Measurements from ENCODE around the gene DOCK11.

The DOCK11 gene

DNA sequence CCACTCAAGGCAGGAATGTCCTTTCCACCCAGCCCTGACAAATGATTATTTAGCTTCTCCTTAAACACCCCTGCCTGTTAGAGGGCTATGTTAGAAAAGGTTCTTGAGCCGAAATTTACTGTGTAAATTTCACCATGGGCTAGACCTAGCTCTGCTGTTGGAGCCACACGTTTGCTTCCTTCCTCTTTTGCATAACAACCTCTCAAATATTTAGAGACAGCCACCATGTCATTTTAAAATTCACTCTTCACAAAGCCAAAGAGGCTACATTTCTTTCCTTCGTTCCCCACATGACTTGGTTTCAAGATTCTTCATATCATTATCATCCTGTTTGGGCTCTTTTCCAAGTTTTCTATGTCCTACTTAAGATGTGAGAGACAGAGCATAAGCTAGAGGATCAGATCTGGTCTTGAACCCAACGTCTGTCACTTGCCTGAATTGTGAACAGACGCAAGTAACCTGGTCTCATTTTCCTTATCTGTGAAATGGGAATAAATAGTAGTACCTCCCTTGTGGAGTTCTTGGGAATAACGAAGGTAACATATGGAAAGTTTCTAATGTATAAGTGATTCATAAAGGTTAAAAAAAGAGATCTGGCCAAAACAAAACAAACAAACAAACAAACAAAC, 6.7 kb downstream of the DOCK11 start:
- no peak for FAIRE-seq

DNA sequence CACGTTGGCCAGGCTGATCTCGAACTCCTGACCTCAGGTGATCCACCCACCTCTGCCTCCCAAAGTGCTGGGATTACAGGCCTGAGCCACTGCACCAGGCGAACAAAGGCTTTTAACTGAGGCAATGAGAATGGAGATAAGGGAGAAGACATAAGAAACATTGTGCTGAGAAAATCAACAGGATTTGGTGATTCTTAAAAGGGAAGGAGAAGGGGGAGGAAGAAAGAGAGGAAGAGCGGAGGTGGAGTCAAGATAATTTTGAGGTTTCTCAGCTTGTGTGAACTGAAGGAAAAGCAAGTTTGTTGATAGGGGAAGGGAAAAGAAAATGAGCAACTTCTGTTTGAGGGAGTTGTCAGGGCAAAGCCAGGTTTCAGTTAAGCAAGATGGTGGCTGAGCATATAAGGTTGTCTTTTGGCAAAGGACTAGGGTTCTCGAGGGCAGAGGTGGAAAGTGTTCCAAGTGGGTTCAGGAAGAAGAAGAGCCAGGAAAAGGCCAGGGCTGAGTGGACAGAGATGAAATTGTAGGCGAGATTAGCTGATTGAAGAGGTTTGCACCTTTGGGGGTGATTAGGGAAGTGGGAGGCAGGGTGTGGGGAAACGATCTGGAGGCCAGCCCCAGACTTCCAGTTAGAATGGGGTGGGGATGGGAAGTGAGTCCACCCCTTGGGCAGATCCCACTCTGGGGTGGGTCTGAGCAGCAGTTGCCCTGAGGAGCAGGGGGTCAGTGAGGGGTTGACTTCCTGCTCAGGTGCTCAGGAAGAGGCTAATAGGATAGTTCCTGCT, 7.8 kb downstream of the DOCK11 start:
- no peak for FAIRE-seq

GRCh38 chrX:118504581-118504980, 9.0 kb downstream of the DOCK11 start:
- no peak for FAIRE-seq

DNA sequence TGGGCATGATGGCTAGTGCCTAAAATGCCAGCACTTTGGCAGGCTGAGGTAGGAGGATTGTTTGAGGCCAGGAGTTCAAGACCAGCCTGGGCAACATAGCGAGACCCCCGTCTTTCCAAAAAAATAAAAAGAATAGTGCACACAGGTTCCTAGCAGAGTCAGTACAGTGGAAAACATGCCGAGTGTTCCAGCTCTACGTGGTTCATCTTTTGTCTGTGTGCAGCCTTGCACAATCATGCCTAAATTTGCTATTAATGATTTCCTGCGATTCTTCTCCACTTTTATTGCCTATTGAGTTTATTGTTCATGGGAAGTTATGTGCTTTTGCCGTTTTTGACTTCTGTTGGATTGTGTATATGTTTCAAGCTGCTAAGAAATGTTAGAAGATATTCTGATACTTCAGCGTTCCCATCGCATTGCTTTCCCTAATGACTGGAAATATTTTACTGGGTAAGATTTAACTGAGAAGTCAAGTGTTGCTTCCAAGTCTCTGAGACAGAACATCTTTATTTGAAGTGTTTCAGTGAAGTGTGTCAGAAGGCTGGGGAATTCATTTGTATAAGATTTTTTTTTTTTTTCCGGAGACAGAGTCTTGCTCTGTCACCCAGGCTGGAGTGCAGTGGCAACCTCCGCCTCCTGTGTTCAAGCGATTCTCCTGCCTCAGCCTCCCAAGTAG, 11.3 kb downstream of the DOCK11 start:
- no peak for FAIRE-seq

- FAIRE-seq = peak; percentile 47
Observed at GRCh38 chrX:118507766-118508165, 12.2 kb downstream of the DOCK11 start.

GRCh38 chrX:118508221-118508620, 12.6 kb downstream of the DOCK11 start:
- FAIRE-seq = no peak

DNA sequence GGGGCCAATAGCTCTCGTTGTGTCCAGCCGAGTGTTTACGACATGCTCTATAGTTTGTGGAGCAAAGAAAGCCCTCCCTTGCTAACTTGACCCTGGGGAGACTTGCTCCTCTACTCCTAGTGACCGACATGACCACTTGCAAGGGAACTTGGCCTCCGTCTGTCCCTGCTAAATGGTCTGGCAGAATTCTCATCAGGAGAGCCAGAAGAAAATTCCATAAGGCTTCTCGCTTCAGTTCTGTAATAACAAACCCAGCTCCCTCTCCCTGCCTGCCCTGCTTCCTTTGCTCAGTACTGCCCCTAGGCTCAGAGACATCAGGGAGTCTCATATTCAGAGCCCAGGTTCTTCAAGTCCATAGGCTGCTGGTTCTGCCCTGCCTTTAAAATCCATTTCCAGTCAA, 13.0 kb downstream of the DOCK11 start:
- FAIRE-seq = no peak

- no peak for FAIRE-seq
Observed at GRCh38 chrX:118510111-118510510, 14.5 kb downstream of the DOCK11 start.

GRCh38 chrX:118513120-118513898, 17.7 kb downstream of the DOCK11 start:
- no peak for FAIRE-seq

GRCh38 chrX:118519411-118520215, 24.0 kb downstream of the DOCK11 start:
- FAIRE-seq = no peak

DNA sequence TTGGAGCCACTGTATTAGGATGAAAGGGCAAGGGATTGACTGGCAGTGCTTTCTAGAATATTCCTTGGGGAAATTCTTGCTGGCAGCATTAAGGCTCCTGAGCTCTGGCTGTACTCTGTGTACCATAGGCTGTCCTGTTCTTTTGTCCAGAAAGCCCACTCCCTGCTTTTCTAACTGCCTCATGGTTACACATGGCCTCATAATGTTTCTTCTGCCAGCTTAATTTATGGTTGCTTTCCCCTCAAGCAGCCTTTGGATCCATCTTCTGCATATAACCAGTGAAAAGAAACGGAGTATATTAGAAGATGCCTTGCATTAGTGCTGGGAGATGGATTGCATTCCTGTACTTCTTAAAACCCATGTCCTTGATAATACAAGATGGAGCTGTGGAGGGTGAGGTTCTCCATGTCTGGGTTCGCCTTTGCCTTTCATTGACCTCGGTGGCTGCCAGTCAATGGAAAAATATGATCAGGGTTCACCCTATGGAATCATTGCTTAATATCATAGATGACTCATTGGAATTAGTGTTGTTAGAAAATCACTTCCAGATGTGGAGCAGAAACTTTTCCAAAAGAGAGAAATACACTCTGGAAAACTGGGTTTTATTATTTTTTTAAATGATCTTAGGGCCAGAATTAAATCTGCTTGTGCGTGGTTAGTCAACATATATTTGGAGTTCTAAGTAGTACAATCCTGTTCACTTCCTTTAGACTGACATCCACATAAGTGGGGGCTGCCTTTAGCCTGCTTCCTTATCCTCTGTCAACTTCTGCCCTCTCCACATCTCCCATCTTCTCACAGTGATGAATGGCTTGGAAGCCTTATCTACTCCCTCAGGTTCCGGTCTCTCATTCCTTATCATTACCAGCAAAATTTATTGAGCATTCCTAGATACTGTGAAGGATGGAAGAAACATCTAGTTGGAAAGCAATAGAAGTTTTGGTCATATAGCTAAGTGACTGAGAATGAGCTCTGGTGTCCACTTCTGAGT, 24.9 kb downstream of the DOCK11 start:
- FAIRE-seq = no peak

- FAIRE-seq = no peak
Observed at GRCh38 chrX:118521435-118521834, 25.8 kb downstream of the DOCK11 start.

GRCh38 chrX:118522230-118522926, 26.8 kb downstream of the DOCK11 start:
- FAIRE-seq = no peak

- no peak for FAIRE-seq
Observed at GRCh38 chrX:118523920-118524319, 28.3 kb downstream of the DOCK11 start.

DNA sequence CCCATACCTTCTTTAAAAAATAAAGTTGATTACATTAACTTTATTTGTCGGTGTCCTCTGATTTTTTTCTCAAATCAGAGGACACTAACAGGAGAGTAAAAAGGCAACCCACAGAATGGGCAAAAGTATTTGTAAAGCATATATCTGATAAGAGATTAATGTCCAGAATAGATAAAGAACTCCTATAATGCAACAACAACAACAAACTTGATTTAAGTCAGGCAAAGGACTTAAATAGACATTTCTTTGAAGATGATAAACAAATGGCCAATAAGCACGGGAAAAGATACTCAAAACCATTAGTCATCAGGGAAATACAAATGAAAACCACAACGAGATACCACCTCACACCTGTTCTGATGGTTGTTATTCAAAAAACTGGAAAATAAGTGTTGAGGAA, 28.7 kb downstream of the DOCK11 start:
- no peak for FAIRE-seq

GRCh38 chrX:118525174-118525730, 29.6 kb downstream of the DOCK11 start:
- FAIRE-seq = no peak

DNA sequence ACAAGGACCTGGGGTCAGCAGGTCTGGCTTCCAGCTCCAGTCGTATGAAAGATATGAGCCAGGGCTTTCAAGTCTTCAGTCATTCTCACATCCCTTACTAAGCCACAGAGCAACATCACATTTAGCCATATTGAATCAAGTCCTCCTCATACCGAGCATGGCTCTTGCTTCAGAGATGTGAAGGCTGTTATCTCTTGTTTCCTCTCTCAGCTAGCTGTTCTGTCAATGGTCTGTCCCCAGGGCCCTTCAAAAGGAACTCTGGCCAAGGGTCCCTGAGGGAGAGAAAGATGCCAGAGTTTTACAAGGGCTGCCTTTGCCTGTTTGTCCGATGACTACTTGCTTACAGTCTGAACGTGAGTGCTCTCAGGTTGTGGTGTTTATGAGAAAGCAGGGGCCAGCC, 30.5 kb downstream of the DOCK11 start:
- no peak for FAIRE-seq

DNA sequence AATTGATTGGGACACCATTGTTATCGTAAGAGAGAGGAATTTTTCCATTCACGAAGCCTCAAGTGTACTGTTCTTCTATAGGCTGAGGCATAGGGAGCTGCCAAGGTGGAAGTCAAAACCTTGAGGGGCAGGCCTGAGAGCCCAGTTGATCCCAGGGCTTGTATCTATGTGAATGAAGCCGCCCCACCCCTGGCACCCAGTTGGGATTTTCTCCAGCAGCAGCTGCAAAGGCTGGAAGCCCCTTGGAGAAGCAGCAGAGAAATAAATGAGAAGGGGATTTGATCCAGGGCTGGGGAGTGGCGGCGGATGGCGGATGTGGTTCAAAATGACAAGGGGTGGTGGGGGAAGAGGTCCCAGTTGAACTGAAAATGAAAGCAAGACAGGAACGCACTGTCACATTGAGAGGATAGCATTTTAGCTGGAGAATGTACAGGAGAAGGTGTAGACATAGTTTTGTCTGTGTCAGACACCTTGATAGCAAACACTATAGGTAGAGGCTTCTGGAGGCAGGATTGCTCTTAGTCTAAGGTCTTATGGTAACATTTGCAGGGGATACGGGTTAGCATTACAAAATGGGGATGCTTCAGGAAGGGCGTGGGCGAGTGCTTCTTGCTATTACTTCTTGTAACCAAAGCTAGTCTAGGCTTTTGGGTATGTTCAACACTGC, 32.6 kb downstream of the DOCK11 start:
- FAIRE-seq = no peak

GRCh38 chrX:118530219-118530911, 34.8 kb downstream of the DOCK11 start:
- FAIRE-seq = no peak

Measured in islet of Langerhans (tissue), 1 donor.